ENCODE data around the gene GGACT.

DNA sequence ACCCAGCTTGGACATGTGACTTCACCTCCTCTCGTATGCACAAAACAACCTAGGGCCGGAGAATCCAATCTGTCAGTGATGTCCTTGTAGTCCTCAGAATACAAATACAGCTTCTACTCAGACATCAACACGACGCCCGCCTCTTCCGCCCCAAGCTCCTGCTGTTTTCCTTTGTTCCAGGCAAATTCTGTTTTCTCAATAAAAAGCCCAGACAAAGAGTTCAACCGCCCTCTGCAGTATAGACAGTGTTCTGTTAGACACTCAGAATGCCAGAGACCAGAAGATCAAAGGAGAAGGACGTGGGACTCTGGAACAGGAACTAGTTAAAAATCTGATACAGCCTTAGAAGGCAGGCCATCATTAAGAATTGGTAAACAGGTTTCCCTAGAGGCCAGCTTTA, 42.0 kb upstream of the GGACT start:
- no peak for TF ChIP-seq POLR2AphosphoS5 (IDR thresholded peaks at IDR 0.05; ENCODE audit: low read depth, low read length)
- TF ChIP-seq, protein P1, sequence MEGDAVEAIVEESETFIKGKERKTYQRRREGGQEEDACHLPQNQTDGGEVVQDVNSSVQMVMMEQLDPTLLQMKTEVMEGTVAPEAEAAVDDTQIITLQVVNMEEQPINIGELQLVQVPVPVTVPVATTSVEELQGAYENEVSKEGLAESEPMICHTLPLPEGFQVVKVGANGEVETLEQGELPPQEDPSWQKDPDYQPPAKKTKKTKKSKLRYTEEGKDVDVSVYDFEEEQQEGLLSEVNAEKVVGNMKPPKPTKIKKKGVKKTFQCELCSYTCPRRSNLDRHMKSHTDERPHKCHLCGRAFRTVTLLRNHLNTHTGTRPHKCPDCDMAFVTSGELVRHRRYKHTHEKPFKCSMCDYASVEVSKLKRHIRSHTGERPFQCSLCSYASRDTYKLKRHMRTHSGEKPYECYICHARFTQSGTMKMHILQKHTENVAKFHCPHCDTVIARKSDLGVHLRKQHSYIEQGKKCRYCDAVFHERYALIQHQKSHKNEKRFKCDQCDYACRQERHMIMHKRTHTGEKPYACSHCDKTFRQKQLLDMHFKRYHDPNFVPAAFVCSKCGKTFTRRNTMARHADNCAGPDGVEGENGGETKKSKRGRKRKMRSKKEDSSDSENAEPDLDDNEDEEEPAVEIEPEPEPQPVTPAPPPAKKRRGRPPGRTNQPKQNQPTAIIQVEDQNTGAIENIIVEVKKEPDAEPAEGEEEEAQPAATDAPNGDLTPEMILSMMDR (IDR thresholded peaks at IDR 0.05), result no peak
- TF ChIP-seq TCF7L2 (IDR thresholded peaks at IDR 0.05; ENCODE audit: low read depth, low read length), result no peak

Data from Panc1 (cell line).